ENCODE measurements around the gene NANOS2.
"Not testable (repeated sequence)": the region's sequence is repeated elsewhere in the genome, so short reads cannot be mapped to it uniquely, and the experiment has no call there.

NANOS2 gene

DNA sequence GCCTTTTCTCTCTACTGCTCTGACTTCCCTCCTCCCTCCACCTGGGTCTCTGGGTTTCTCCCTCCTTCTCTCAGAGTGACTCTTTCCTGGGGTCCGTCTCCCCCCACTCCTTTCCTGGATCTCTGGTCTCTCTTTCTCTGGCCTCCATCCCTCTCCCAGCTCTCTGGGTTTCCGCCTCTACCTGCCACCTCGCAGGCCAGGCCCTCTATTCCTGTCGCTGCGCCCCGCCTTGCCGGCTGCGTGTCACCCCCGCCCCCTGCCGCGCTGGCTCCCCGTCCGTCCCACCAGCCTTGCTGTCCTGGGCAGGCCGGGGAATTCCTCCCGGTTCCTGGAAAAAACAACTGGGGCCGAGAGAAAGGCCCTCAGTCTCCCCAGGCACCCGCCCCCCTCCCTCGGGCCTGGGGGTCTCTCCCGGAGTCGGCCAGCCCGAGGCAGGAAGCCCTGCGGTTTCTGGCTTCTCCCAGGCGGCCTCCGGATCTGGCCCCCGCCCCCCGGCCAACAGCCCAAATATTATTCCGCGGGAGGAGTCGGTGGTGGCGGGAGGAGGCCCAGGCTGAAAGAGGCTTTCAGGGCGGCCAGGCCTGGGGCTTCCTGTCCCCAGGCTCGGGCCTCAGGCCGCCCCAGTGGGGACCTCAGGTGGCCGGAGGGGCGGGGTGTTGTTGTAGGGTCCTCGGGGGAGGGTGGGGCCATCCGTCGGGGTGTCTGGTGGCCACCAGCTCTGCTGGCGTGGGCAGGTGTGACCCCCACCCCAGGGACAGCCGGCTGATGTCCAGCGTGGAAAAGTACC, 38.0 kb downstream of the NANOS2 start:
- no peak for DNase-seq (ENCODE audit: low read depth in 4 of 4, low spot score in 1 of 4)

DNA sequence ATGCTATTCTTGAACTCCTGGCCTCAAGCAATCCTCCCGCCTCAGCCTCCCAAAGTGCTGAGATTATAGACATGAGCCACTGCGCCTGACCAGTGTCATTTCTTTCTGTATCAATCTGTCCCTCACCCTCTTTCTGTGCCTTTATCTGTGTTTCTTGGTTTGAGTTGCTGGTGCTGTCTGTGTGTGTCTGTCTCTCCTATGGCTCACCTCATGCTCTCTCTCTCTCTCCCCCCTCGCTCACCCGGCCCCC, 38.5 kb downstream of the NANOS2 start:
- DNase-seq (ENCODE audit: low read depth in 4 of 4, low spot score in 1 of 4): no peak

- DNase-seq (ENCODE audit: low read depth in 4 of 4, low spot score in 1 of 4): no peak
Measured at GRCh38 chr19:45874620-45874966, 40.0 kb downstream of the NANOS2 start.

- no peak for DNase-seq (ENCODE audit: low read depth in 4 of 4, low spot score in 1 of 4)
Measured at GRCh38 chr19:45873219-45873772, 41.3 kb downstream of the NANOS2 start.

GRCh38 chr19:45872095-45872919, 42.3 kb downstream of the NANOS2 start:
- DNase-seq (ENCODE audit: low read depth in 4 of 4, low spot score in 1 of 4): no peak

DNA sequence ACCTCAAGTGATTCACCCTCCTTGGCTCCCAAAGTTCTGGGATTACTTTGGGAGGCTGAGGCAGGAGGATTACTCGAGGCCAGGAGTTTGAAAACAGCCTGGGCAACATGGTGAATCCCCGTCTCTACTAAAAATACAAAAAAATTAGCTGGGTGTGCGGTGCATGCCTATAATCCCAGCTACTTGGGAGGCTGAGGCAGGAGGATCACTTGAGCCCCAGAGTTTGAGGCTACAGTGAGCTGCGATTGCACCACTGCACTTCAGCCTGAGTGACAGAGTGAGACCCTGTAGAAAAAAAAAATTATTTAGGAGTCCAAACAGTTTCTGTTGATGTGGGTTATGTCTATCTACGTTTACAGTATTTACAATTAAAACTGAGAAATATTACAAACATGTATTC, 43.8 kb downstream of the NANOS2 start:
- DNase-seq (ENCODE audit: low read depth in 4 of 4, low spot score in 1 of 4): no peak

DNA sequence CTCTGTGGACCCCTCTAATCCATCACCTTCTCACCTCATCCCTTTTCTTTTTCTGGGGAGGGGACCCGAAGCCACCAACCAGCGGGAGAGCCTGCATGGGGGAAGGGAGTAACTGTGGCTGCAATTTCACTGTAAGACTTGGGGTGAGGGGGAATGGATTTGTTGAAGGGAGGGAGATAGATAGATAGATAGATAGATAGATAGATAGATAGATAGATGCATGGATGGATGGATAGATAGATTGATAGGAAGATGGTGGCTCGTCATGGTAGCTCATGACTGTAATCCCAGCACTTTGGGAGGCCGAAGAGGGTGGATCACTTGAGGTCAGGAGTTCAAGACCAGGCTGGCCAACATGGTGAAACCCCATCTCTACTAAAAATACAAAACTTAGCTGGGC, 47.3 kb downstream of the NANOS2 start:
- not testable (repeated sequence) for DNase-seq (ENCODE audit: low read depth in 4 of 4, low spot score in 1 of 4)

DNA sequence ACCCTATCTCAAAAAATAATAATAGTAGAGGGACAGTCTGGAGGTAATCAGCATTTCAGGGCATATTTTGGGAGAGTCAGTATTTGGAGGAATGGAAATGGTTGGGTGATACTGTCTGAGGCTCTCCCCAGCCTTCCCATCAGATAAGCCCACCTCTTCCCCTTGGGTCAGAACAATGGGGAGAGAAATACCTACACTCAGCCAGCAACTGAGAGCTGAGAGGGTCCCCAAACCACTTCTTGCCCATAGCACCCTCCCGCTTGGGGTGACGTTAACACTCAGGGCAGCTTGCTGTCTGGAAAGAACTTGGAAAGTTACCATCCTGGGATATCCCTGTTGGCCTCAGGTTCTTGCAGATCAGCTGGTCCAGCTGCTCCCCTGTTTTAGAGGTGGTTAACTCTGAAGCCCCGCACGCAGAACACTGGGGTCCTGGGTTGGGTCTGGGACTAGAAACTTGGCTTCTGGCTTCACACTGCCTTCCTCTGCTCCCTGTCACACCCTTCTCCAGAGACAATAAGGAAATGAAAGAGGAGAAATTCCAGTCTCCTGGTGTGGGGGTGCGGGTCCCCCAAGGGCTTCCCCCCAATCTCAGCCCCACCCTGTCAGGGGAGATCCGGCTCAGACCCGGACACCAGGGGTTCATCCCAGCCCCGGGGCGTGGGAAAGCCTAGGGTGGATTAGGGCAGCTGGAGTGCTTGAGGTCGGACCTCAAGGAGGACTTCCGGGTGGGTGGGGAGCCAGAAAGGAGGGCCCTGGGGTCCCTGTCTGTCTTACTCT, 48.0 kb downstream of the NANOS2 start:
- no peak for DNase-seq (ENCODE audit: low read depth in 4 of 4, low spot score in 1 of 4)

DNA sequence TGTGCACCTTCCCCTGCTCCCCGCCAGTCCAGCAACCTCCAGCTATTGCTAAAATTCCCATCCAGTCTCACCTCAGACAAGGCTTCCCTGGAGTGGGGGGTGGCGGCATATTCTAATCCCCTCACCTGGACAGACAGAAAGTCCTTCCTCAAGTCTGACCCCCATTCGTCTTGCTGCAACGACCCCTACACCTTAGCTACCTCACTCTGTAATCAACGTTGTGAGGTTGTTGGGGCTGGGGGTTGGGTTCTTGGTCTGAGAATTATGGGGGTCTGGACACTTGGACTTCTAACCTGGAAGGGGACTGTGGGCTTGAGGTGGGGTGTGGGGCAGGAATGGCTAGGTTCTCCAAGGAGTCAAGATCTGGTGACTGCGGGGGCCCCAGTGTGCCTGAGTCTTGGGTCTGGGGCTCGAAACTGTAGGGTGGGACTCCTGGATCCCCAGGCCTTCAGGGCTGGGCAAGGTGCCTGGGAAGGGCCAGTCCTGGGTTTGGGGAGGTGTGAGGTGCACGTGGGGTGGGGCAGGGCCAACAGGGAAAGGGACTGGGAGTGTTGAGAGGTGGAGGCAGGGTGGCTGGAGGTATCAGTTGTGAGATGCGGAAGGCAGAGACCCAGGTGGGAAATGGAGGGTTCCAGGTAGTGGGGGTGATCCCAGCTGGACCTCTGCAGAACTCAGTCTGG, 49.2 kb downstream of the NANOS2 start:
- no peak for DNase-seq (ENCODE audit: low read depth in 4 of 4, low spot score in 1 of 4)

DNA sequence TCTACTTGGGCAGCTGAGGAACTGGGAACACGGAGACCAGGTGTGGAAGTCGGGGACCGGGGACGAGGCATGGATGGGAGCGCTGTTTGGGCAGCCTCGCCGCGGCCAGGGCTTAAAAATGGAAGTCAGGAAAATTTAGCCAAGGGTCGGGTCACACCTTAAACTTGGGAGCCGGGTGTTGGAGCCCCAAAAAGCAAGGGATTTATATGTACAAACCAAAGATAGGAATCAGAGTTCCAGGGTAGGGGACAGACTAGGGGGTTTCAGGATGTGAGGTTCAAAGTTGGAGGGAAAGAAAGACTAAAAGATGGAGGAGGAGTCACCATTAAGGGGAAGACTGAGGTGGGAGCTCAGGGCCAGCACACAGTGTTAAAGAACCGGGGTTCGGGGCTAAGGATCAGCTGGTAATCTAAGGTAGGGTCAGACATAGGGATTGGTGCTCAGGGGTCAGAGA, 49.9 kb downstream of the NANOS2 start:
- no peak for DNase-seq (ENCODE audit: low read depth in 4 of 4, low spot score in 1 of 4)

DNA sequence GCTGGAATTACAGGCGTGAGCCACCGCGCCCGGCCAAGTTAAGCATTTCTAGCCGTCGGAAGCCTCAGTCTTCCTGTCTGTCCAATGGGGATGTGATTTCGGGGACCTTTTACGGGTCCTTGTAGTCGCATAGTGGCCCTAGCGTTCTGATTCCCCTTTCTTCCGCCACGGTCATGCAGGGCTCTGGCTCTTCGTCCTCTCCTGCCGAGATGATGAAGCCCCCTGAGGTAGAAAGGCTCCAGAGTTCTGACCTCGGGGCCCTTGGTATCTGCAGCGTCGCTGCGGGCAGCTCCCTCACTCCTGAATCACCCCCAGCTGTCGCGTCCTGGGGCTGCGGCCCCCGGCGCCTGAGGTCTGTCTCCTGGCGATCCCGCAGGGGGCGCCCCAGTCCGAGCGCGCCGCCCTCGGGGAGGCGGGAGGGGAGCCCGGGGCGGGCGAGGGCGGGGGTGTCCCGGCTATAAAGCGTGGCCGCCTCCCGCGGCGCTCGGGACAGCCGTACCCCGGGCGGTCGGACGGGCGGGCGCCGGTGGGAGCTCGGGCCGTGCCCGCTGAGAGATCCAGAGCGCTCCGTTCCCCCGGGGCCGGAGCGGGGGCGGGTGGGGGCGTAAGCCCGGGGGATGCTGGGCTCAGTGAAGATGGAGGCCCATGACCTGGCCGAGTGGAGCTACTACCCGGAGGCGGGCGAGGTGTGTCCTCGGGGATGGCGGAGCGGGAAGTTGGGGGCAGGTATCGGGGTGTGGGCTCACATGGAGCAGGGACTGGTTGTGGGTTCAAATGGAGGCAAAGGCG, 50.5 kb downstream of the NANOS2 start, which contains the start of gene FOXA3:
TSS of gene FOXA3 (plus strand) at position 487 of the 789 bp plus-strand sequence. CDS start at position 618, 131 bp downstream.
- peak in 1 of 4 experiments; percentile 54 for DNase-seq (ENCODE audit: low read depth in 4 of 4, low spot score in 1 of 4)

DNA sequence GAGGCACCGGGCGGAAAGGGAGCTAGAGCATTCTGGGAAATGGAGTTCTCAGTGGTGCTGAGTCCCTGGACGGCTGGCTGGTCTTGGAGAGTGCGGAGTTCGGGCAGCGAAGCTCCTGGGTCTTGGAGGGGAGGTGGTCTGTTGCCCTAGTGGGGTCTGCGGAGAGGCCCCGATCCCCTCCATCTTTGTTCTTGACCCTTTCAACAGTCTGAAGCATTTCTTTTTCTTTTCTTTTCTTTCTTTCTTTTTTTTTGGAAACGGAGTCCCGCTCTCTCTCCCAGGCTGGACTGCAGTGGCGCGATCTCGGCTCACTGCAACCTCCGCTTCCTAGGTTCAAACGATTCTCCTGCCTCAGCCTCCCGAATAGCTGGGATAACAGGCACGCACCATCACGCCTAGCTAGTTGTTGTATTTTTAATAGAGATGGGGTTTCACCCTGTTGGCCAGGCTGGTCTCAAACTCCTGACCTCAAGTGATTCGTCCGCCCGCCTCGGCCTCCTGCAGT, 51.2 kb downstream of the NANOS2 start:
- DNase-seq (ENCODE audit: low read depth in 4 of 4, low spot score in 1 of 4): no peak
